Activated CD8-positive, alpha-beta T cell treated with anti-CD3 and anti-CD28 coated beads for 36 hours (primary cell): ENCODE measurements around the gene MORC3. TPM values are rescaled to one million over a fixed set of nuclear protein-coding genes. Genes with fewer than 3 reads are reported as not detected.

Source experiments
- ATAC-seq: fragments of 200-7000 bp; cut with Tn5 transposase; one replicate; pipeline ENCODE4 v1.10.0; 2021; ENCODE audit warnings: mild to moderate bottlenecking, moderate library complexity
- CTCF ChIA-PET: fragments of 350-600 bp; sonication (Branson Sonifier 250); formaldehyde crosslinking; loops from one replicate; lab custom pipeline; 2021; ENCODE audit warnings: antibody characterized with exemption; lab: Charles Lee
- POLR2A ChIA-PET: fragments of 350-600 bp; sonication (Branson Sonifier 250); formaldehyde crosslinking; loops from one replicate; lab custom pipeline; 2021; ENCODE audit warnings: antibody characterized with exemption; lab: Charles Lee
- DNase-seq: peaks from one replicate; pipeline ENCODE4 v3.0.0-alpha.2; 2020
- H3K27ac Mint-ChIP-seq: one replicate; pipeline ENCODE4 v1.8.0; 2021; ENCODE audit warnings: mild to moderate bottlenecking, mixed read lengths
- H3K27me3 Mint-ChIP-seq: one replicate; pipeline ENCODE4 v1.8.0; 2021; ENCODE audit warnings: mixed read lengths
- H3K36me3 Mint-ChIP-seq: one replicate; pipeline ENCODE4 v1.8.0; 2021; ENCODE audit warnings: low read depth, mixed read lengths
- H3K4me1 Mint-ChIP-seq: one replicate; pipeline ENCODE4 v1.8.0; 2021; ENCODE audit warnings: low read depth, mixed read lengths
- H3K4me3 Mint-ChIP-seq: one replicate; pipeline ENCODE4 v1.8.0; 2021; ENCODE audit warnings: mild to moderate bottlenecking, moderate library complexity, mixed read lengths
- H3K9me3 Mint-ChIP-seq: one replicate; pipeline ENCODE4 v1.8.0; 2021; ENCODE audit warnings: mixed read lengths
- intact Hi-C: fragments of 100-400 bp; cut with micrococcal nuclease; formaldehyde crosslinking; loops from one replicate; pipeline ENCODE4 v1.10.0; 2022
- total RNA-seq, 2 experiments: library from RNA; stranded (reverse); gene quantifications; one replicate each; pipeline ENCODE4 v1.2.3, GENCODE V29; 2021
- TF ChIP-seq, protein P1 (sequence below): fragments of 200-600 bp; IDR thresholded peaks from one replicate; pipeline ENCODE4 v1.8.0; 2022; ENCODE audit warnings: antibody characterized with exemption, mild to moderate bottlenecking

The MORC3 gene
- total RNA-seq, 2 experiments from 2014 or later = 20.4 to 20.7 TPM

DNA sequence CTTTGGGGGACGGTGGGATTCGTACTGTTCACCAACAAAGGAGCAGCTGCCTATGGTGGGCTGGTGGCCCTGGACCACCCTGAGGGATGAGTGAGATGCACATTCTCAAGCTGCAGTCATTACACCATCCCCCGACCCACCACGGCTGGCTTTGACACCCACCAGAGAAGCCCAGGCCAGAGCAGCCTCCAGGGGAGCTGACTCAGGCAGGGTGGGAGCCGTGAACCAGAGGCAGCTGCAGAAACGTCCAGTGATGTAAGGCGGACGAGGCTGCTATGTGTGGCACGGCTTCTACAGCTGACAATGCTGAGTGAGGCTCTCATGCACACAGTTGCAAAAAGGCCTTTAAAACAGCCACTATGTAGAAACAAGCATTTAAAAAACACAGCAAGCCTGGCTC lies 105.3 kb downstream of the MORC3 start:
- intact Hi-C loops = no loop called here
- Mint-ChIP-seq H3K4me1 (peaks cover 10% of the 10 kb centered on the region), H3K4me3 (no peak overlapping the region), H3K9me3 (no peaks in the 10 kb centered on the region), H3K27ac (no peak overlapping the region), H3K36me3 (no peaks in the 10 kb centered on the region), H3K27me3 (peaks cover 2% of the 10 kb centered on the region)
- ATAC-seq (no peak), DNase-seq (no peak)
- CTCF ChIA-PET = no interaction called here
- POLR2A ChIA-PET = interaction anchor here (1.0 kb wide), 1 partner anchor 10 kb away, joined by 3 read pairs; no protein-coding TSS in a partner anchor
- TF ChIP-seq, protein P1, sequence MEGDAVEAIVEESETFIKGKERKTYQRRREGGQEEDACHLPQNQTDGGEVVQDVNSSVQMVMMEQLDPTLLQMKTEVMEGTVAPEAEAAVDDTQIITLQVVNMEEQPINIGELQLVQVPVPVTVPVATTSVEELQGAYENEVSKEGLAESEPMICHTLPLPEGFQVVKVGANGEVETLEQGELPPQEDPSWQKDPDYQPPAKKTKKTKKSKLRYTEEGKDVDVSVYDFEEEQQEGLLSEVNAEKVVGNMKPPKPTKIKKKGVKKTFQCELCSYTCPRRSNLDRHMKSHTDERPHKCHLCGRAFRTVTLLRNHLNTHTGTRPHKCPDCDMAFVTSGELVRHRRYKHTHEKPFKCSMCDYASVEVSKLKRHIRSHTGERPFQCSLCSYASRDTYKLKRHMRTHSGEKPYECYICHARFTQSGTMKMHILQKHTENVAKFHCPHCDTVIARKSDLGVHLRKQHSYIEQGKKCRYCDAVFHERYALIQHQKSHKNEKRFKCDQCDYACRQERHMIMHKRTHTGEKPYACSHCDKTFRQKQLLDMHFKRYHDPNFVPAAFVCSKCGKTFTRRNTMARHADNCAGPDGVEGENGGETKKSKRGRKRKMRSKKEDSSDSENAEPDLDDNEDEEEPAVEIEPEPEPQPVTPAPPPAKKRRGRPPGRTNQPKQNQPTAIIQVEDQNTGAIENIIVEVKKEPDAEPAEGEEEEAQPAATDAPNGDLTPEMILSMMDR = no peak

Other genes with a start within 250 kb of the MORC3 start
- gene CBR3, start 185.1 kb upstream of the MORC3 start, total RNA-seq = 10 to 100 TPM; 13.5 to 14.8 TPM
- gene DOP1B, start 163.4 kb upstream of the MORC3 start, total RNA-seq = 10 to 100 TPM; 14.3 to 15.2 TPM
- 10 to 100 TPM; 30.9 to 34.7 TPM for gene CHAF1B, start 65.2 kb downstream of the MORC3 start, total RNA-seq
- not detected for gene CLDN14, start 159.9 kb downstream of the MORC3 start, total RNA-seq